GM10248 (cell line): ENCODE measurements around the gene ACTRT2.

Experiments
- CTCF ChIA-PET: fragments of 300-600 bp; sonication (Branson Sonifier 250); formaldehyde crosslinking; extraction: SDS; loops from one replicate; lab custom pipeline; 2021; ENCODE audit warnings: antibody characterized with exemption; lab: Yijun Ruan, JAX
- POLR2A ChIA-PET: fragments of 350-650 bp; sonication (Branson Sonifier 250); formaldehyde crosslinking; extraction: SDS; loops from one replicate; lab custom pipeline; 2020; ENCODE audit warnings: antibody characterized with exemption; lab: Yijun Ruan, JAX
- DNase-seq: peaks from one replicate; pipeline ENCODE4 v3.0.0; 2012; ENCODE audit errors: extremely low spot score
- TF ChIP-seq, protein P1 (sequence below): IDR thresholded peaks from 2 replicates; pipeline ENCODE4 v1.5.1; 2012; ENCODE audit warnings: mild to moderate bottlenecking, low read depth; ENCODE audit errors: extremely low read depth, missing control alignments, control extremely low read depth

ACTRT2 gene

DNA sequence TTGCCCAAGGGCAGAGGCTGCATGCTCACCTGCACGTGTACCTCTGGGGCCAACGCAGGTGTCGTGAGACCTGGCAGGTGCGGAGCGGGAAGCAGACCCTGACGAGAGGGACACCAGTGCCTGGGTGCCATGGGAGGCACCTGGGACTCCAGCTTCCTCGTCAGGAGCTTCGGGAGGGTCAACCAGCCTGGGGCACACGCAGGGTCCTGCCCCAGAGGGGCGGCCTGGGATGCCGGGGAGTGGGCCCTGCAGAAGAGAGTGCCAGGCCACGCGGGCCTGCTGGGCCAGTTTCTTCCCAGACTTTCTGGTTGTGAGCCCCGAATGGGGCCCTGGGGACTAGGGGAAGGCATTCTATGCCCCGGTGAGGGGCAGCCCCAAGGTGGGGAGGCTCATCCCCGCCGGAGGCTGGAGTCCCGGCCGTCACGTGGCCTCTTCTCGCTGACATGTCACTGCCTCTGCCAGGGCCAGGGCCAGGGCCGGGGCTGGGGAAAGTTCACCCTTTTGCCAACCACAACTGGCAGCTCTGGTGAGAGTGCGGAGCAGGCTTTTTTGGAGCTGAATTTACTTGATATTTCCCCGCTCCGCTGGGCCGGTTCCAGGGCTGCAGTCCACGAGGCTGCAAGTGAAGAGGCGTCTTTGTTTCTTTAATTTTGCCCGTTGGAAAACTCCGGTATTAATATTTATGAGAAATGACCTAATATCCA, 38.5 kb upstream of the ACTRT2 start:
- no peak for DNase-seq
- TF ChIP-seq, protein P1, sequence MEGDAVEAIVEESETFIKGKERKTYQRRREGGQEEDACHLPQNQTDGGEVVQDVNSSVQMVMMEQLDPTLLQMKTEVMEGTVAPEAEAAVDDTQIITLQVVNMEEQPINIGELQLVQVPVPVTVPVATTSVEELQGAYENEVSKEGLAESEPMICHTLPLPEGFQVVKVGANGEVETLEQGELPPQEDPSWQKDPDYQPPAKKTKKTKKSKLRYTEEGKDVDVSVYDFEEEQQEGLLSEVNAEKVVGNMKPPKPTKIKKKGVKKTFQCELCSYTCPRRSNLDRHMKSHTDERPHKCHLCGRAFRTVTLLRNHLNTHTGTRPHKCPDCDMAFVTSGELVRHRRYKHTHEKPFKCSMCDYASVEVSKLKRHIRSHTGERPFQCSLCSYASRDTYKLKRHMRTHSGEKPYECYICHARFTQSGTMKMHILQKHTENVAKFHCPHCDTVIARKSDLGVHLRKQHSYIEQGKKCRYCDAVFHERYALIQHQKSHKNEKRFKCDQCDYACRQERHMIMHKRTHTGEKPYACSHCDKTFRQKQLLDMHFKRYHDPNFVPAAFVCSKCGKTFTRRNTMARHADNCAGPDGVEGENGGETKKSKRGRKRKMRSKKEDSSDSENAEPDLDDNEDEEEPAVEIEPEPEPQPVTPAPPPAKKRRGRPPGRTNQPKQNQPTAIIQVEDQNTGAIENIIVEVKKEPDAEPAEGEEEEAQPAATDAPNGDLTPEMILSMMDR: no peak
- ChIA-PET CTCF (no interaction called here), POLR2A (no interaction called here)

DNA sequence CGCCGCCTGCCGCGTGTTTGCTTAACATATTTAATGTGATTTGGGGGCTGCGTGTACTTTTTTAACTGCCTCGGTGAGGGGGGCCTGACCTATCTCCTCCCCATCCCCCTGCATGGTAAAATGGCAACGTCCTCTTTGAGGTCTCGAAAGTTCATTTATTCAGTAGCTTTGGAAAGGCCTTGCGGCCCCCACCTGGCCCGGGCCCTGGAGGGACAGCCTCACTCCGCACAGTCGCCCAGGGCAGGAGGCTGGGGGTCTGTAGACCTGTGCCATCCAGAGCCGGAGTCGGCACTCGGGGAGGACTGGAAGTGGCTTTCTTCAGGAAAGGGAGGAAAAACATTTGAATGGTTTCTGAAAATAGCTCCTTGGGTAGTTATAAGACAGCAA, 38.0 kb upstream of the ACTRT2 start:
- ChIA-PET CTCF (no interaction called here), POLR2A (no interaction called here)
- no peak for DNase-seq
- TF ChIP-seq, protein P1: no peak

DNA sequence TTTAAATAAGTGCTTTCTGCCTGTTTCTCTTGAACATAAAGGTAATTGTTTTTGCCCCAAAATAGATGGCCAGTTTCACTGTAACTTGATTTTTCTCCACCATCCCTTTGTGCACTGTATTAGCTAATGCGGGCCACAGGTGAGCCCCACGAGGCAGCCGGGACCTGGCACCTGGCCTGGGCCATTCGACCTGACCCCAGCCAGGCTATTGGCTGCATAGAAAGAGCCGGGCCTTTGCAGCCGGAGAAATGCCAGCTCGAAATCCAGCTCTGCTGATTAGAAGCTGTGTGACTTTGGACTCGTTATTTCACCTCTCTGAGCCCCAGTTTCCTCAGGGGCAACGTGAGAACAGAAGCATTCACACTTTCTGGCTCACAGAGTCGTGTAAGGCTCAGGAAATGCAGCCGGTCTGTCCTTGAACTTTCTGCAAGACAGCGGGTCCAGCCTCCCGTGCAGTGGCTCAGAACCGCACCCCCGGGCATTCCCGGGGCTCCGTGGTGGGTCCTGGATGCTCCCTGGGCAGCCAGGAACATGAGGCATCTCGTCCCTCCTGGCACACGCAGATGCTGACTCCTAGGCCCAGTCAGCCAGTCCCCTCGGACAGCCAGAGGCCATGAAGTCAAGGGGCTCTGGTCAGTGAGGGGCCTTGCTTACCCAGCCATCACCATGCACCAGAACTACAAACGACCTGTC, 37.4 kb upstream of the ACTRT2 start:
- POLR2A ChIA-PET: no interaction called here
- no peak for DNase-seq
- TF ChIP-seq, protein P1: no peak
- CTCF ChIA-PET: no interaction called here

DNA sequence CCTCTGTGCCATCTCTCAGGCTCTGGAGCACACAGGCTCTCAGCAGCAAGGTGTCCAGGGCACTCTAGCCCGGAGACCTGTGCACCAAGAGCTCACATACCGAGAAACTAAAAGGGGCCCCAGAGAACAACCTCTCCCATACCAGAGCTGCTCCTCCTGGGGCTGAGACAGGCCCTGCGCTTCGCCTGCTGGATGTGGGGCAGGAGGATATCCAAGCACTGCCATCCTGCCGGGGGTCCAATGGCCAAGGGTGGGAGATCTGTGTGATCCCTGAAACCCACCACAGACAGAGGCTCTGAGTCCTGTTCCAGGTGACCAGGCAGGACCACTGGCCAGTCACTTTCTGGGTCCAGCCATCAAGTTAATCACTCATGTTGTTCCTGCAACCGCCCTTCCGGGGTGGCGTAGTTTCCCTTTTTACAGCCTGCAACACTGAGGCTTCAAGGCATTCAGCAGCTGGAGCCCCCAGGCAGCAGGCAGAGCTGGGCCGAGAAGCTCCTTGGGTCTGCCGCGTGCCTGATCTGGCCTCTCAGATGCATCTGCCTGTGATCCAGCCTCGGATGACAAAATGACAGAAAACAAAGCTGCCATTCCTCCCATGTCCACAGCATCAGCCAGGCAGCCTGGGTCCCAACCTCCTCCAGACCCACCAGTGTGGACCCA, 36.7 kb upstream of the ACTRT2 start:
- ChIA-PET CTCF (no interaction called here), POLR2A (no interaction called here)
- no peak for DNase-seq
- TF ChIP-seq, protein P1: no peak

DNA sequence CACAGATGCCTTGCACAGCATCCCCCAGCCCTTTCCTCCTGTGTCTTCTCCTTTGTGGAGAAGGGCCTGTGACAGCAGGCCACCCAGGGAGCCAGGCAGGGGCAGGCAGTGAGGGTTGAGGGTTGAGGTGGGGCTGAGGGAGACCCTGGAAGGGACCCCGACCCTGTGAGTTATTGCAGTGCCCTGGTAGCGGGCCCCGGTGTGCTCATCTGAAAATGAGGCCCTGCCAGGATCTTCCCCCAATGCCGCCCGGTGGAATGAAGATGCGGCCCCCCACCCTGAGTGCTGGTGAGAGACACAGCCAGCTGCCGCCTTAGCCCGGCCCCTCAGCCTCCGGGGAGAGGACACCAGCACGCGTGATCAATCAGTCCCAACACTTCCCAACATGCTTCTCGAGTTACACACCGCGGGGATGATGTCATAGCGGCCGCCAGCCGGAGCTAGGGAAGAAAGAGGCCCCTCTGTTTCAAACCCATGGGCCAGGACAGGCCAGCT, 36.2 kb upstream of the ACTRT2 start:
- POLR2A ChIA-PET: no interaction called here
- TF ChIP-seq, protein P1: no peak
- CTCF ChIA-PET: no interaction called here
- no peak for DNase-seq

DNA sequence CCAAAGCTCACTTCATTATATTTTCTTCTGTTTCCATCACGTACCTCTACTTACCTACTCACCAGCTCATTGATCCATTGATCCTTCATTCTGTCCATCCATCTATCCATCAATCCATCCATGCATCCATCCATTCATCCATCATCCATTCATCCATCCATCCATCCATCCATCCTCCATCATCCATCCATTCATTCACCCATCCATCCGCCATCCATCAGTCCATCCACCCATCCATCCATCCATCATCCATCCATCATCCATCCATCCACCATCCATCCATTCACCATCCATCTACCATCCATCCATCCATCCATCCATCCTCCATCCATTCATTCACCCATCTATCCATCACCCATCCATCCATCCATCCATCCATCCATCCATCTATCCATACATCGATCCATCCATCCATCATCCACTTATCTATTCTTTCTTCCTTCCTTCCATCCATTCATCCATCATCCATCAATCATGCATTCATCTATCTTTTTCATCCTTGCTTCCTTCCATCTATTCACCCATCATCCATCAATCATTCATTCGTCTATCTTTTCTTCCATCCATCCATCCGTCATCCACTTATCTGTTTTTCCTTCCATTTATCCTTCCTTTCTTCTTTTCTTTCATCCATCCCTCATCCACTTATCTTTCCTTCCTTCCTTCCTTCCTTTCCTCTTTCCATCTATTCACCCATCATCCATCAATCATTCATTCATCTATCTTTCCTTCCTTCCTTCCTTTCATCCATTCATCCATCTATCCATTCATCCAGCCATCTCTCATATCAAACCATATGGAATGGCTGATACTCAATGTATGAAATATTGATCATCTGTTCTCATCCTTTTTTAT, 35.3 kb upstream of the ACTRT2 start:
- DNase-seq: no peak
- TF ChIP-seq, protein P1: no peak
- ChIA-PET CTCF (no interaction called here), POLR2A (no interaction called here)
